CD4-positive, alpha-beta T cell (primary cell): Measurements from ENCODE around the gene C18orf54. TPM values are rescaled to one million over a fixed set of nuclear protein-coding genes. Genes with fewer than 3 reads are reported as not detected.

Source experiments
- ATAC-seq: fragments of 200-7000 bp; cut with Tn5 transposase; one replicate; pipeline ENCODE4 v1.10.0; 2022; ENCODE audit warnings: mild to moderate bottlenecking; ENCODE audit not compliant: poor library complexity
- CTCF ChIA-PET: fragments of 350-600 bp; sonication (Branson Sonifier 250); formaldehyde crosslinking; loops from one replicate; lab custom pipeline; 2021; ENCODE audit warnings: antibody characterized with exemption, inconsistent platforms; lab: Charles Lee
- POLR2A ChIA-PET: fragments of 350-600 bp; sonication (Branson Sonifier 250); formaldehyde crosslinking; loops from one replicate; lab custom pipeline; 2021; ENCODE audit warnings: antibody characterized with exemption, inconsistent platforms; lab: Charles Lee
- DNase-seq, 14 experiments: peaks; one replicate each; pipeline ENCODE4 v3.0.0-alpha.2; 2013 to 2020; ENCODE audit warnings: mixed read lengths in 2 of 14
- H3K27ac ChIP-seq, 2 donors: one replicate each; pipeline versions ENCODE4 v1.5.1 to v1.7.0; 2013; ENCODE audit warnings: low read length in 2 of 2, low read depth in 1 of 2, mild to moderate bottlenecking in 1 of 2
- H3K27me3 ChIP-seq, 2 experiments: 1 replicate in 1 of 2; 2 replicates in 1 of 2; pipeline versions ENCODE4 v1.6.1 to v1.7.0; 2013; ENCODE audit warnings: low read length in 2 of 2, control low read depth in 1 of 2, mild to moderate bottlenecking in 1 of 2, moderate library complexity in 1 of 2; ENCODE audit not compliant: insufficient read depth in 2 of 2, control insufficient read depth in 1 of 2
- H3K36me3 ChIP-seq: one replicate; pipeline ENCODE4 v1.6.1; 2013; ENCODE audit warnings: low read length, control low read depth; ENCODE audit not compliant: insufficient read depth
- H3K4me1 ChIP-seq: one replicate; pipeline ENCODE4 v1.6.1; 2013; ENCODE audit warnings: low read length, control low read depth; ENCODE audit not compliant: insufficient read depth
- H3K4me3 ChIP-seq: one replicate; pipeline ENCODE4 v1.5.1; 2013; ENCODE audit warnings: mild to moderate bottlenecking, low read length, moderate library complexity
- H3K9me3 ChIP-seq, 2 experiments: 1 replicate in 1 of 2; 2 replicates in 1 of 2; pipeline versions ENCODE4 v1.6.1 to v1.7.0; 2013; ENCODE audit warnings: low read length in 2 of 2, mild to moderate bottlenecking in 2 of 2, control low read depth in 1 of 2, moderate library complexity in 1 of 2; ENCODE audit not compliant: control insufficient read depth in 1 of 2, insufficient read depth in 1 of 2
- H3K27ac Mint-ChIP-seq: one replicate; pipeline ENCODE4 v1.8.0; 2020; ENCODE audit warnings: mixed read lengths
- H3K27me3 Mint-ChIP-seq: one replicate; pipeline ENCODE4 v1.8.0; 2021; ENCODE audit warnings: mixed read lengths
- H3K36me3 Mint-ChIP-seq: one replicate; pipeline ENCODE4 v1.8.0; 2021; ENCODE audit warnings: low read depth, mixed read lengths
- H3K4me1 Mint-ChIP-seq: one replicate; pipeline ENCODE4 v1.8.0; 2021; ENCODE audit warnings: low read depth, mixed read lengths
- H3K4me3 Mint-ChIP-seq: one replicate; pipeline ENCODE4 v1.8.0; 2020; ENCODE audit warnings: mild to moderate bottlenecking, mixed read lengths
- H3K9me3 Mint-ChIP-seq: one replicate; pipeline ENCODE4 v1.8.0; 2020; ENCODE audit warnings: mixed read lengths
- intact Hi-C, 2 experiments: fragments of 100-400 bp; cut with DNase I in 1 of 2; cut with micrococcal nuclease in 1 of 2; formaldehyde crosslinking; loops; one replicate each; pipeline versions ENCODE4 v1.15.1 to v1.9.0; 2023 to 2025; cut with DNase I, micrococcal nuclease
- total RNA-seq, 174 experiments: library from RNA in 2 of 174; stranded (reverse) in 2 of 174; gene quantifications; one replicate each; pipeline ENCODE4 v1.2.3 and lab custom pipeline; 2021 to 2026
- TF ChIP-seq, protein P1 (sequence below): fragments of 200-600 bp; IDR thresholded peaks from one replicate; pipeline ENCODE4 v1.8.0; 2022; ENCODE audit warnings: antibody characterized with exemption, mild to moderate bottlenecking

C18orf54 gene
- total RNA-seq, 2 experiments from 2014 or later, result 0.44 to 0.47 TPM

DNA sequence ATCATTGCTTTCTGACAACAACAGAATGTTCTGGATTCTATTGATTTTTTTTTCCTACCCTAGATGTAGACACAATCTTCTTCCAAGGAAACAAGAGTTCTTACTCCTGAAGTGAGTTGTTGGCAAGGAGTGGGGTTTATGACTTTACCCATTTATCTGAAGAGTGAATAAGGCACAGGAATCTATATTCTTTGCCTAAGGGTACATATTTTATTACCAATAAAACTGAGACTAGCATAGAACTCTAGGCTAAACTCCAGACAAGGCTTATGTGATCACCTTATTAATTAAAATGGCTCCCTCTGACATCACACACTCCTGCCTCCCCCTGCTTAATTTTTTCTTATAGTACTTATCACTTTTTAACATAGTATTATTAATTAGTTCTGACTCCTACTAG lies 47.6 kb downstream of the C18orf54 start:
- ChIA-PET POLR2A (no interaction called here), CTCF (no interaction called here)
- H3K4me1 Mint-ChIP-seq, result no peaks in the 10 kb centered on the region
- H3K9me3 ChIP-seq, result no peaks in the 10 kb centered on the region
- DNase-seq (no peak), ATAC-seq (no peak)
- no peak overlapping the region for H3K4me3 ChIP-seq
- H3K36me3 ChIP-seq, result no peaks in the 10 kb centered on the region
- intact Hi-C loops, result no loop called here
- no peaks in the 10 kb centered on the region for H3K36me3 Mint-ChIP-seq
- H3K27me3 Mint-ChIP-seq, result peaks cover 39% of the 10 kb centered on the region
- no peaks in the 10 kb centered on the region for H3K4me1 ChIP-seq
- H3K27ac Mint-ChIP-seq, result no peak overlapping the region
- peaks cover 0 to 10% of the 10 kb centered on the region in 2 experiments for H3K27me3 ChIP-seq
- H3K27ac ChIP-seq, result no peak overlapping the region
- TF ChIP-seq, protein P1, sequence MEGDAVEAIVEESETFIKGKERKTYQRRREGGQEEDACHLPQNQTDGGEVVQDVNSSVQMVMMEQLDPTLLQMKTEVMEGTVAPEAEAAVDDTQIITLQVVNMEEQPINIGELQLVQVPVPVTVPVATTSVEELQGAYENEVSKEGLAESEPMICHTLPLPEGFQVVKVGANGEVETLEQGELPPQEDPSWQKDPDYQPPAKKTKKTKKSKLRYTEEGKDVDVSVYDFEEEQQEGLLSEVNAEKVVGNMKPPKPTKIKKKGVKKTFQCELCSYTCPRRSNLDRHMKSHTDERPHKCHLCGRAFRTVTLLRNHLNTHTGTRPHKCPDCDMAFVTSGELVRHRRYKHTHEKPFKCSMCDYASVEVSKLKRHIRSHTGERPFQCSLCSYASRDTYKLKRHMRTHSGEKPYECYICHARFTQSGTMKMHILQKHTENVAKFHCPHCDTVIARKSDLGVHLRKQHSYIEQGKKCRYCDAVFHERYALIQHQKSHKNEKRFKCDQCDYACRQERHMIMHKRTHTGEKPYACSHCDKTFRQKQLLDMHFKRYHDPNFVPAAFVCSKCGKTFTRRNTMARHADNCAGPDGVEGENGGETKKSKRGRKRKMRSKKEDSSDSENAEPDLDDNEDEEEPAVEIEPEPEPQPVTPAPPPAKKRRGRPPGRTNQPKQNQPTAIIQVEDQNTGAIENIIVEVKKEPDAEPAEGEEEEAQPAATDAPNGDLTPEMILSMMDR, result no peak
- no peaks in the 10 kb centered on the region for H3K9me3 Mint-ChIP-seq
- no peak overlapping the region for H3K4me3 Mint-ChIP-seq

DNA sequence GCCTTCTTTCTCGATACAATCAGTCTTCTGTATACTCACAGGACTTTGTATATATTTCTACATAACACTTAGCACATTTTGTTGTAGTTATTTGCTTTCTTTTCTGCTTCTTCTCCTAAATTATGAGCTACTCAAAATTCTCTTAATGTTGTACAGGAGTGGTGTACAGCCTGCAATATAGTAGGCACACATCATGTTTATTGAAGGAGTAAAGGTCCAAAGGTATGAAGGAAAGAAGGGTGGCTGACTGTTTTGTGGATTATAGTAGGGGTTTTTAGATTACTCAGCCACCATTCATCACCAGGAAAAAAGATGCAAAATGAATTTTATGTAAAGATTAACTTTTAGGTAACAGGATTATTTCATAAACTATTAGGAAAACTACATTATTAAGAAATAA lies 54.1 kb downstream of the C18orf54 start:
- no peak overlapping the region for H3K27ac ChIP-seq
- no peak overlapping the region for H3K27ac Mint-ChIP-seq
- no peak overlapping the region for H3K4me3 Mint-ChIP-seq
- intact Hi-C loops, result no loop called here
- DNase-seq (no peak), ATAC-seq (no peak)
- H3K9me3 Mint-ChIP-seq, result no peaks in the 10 kb centered on the region
- no peaks in the 10 kb centered on the region for H3K9me3 ChIP-seq
- TF ChIP-seq, protein P1, result no peak
- no peaks in the 10 kb centered on the region for H3K4me1 Mint-ChIP-seq
- CTCF ChIA-PET, result no interaction called here
- H3K27me3 ChIP-seq, result peaks cover 0 to 15% of the 10 kb centered on the region in 2 experiments
- no peaks in the 10 kb centered on the region for H3K4me1 ChIP-seq
- H3K36me3 Mint-ChIP-seq, result no peaks in the 10 kb centered on the region
- no peaks in the 10 kb centered on the region for H3K36me3 ChIP-seq
- H3K27me3 Mint-ChIP-seq, result peaks cover 36% of the 10 kb centered on the region
- H3K4me3 ChIP-seq, result no peak overlapping the region
- POLR2A ChIA-PET, result no interaction called here

DNA sequence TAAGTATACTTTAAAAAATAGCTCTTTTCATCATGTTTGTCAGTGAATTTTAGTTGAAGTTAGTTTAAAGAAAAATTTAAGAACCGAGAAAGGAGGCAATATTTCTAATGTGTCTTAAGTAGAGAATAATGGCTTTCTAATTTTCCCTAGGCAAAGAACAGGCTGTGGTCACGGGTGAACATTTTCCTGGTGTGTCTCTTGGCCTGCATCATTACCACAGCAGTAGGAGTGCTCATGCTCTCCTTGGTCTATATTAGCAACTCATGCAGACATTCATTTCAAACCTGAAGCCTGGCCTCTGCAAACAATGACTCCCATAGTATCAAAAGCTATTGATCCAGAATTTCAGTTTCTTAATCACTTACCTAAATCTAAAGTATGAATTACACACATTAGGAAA lies 57.4 kb downstream of the C18orf54 start:
- H3K4me3 Mint-ChIP-seq, result no peak overlapping the region
- H3K36me3 Mint-ChIP-seq, result no peaks in the 10 kb centered on the region
- TF ChIP-seq, protein P1, result no peak

More for the DNA sequence above, 57.4 kb downstream of the C18orf54 start:
- H3K4me3 ChIP-seq, result no peak overlapping the region
- H3K4me1 ChIP-seq, result no peaks in the 10 kb centered on the region
- intact Hi-C loops, result no loop called here
- ChIA-PET CTCF (no interaction called here), POLR2A (no interaction called here)
- no peak for DNase-seq
- peaks cover 0 to 16% of the 10 kb centered on the region in 2 experiments for H3K27me3 ChIP-seq
- no peaks in the 10 kb centered on the region for H3K9me3 Mint-ChIP-seq
- H3K27ac ChIP-seq, result no peak overlapping the region
- no peaks in the 10 kb centered on the region for H3K9me3 ChIP-seq
- no peaks in the 10 kb centered on the region for H3K36me3 ChIP-seq
- H3K27me3 Mint-ChIP-seq, result peaks cover 25% of the 10 kb centered on the region
- no peaks in the 10 kb centered on the region for H3K4me1 Mint-ChIP-seq
- no peak for ATAC-seq
- H3K27ac Mint-ChIP-seq, result no peak overlapping the region
